ENCODE results near the gene TMEM250.

DNA sequence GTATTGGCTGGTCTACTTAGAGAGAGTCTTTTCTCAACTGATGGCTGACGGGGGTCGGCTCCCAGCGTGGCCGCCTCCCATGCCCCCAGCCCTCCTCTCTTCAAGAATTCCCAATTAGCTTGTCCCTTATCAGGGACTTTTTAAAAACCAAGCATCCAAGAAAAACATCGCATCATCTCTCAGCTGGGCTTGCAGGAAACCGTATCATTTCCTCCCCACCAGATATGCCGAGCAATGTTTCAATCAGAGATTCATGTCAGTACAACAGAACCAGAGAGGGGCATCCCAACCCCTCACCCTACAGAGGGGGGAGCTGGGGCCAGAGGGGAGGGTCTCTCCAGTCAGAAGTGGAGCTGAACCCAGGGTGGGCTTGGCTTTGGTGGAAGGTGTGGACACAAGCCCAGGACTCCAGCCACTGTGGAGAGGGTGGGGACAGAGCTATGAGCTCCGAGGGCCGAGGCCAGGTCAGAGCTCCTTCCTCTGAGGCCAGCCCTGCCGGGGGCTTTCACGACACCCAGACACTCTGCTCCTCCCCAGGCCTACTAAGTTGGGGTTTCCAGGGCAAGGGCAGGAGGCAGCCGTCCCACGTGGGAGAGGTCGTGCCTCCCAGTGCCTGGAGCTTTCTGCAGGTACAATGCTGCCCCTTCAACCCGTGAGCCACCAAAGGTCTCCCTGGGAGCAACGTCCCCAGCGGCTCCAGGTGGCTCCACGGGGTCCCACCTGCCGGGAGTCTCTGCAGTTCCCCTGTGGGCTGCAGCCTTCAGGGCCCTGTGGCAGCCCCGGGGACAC, 39.0 kb upstream of the TMEM250 start:
- TF ChIP-seq, protein P1, sequence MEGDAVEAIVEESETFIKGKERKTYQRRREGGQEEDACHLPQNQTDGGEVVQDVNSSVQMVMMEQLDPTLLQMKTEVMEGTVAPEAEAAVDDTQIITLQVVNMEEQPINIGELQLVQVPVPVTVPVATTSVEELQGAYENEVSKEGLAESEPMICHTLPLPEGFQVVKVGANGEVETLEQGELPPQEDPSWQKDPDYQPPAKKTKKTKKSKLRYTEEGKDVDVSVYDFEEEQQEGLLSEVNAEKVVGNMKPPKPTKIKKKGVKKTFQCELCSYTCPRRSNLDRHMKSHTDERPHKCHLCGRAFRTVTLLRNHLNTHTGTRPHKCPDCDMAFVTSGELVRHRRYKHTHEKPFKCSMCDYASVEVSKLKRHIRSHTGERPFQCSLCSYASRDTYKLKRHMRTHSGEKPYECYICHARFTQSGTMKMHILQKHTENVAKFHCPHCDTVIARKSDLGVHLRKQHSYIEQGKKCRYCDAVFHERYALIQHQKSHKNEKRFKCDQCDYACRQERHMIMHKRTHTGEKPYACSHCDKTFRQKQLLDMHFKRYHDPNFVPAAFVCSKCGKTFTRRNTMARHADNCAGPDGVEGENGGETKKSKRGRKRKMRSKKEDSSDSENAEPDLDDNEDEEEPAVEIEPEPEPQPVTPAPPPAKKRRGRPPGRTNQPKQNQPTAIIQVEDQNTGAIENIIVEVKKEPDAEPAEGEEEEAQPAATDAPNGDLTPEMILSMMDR (conservative IDR thresholded peaks at IDR 0.05 in 1 of 2, IDR thresholded peaks at IDR 0.05 in 1 of 2; ENCODE audit: extremely low read depth in 1 of 2, insufficient read depth in 1 of 2, low read depth in 1 of 2, low read length in 2 of 2): no peak
- no peak for TF ChIP-seq EZH2 (IDR thresholded peaks at IDR 0.05; ENCODE audit: borderline replicate concordance, low read length)
